Measurements from ENCODE around the gene HOXD8.

HOXD8 gene

DNA sequence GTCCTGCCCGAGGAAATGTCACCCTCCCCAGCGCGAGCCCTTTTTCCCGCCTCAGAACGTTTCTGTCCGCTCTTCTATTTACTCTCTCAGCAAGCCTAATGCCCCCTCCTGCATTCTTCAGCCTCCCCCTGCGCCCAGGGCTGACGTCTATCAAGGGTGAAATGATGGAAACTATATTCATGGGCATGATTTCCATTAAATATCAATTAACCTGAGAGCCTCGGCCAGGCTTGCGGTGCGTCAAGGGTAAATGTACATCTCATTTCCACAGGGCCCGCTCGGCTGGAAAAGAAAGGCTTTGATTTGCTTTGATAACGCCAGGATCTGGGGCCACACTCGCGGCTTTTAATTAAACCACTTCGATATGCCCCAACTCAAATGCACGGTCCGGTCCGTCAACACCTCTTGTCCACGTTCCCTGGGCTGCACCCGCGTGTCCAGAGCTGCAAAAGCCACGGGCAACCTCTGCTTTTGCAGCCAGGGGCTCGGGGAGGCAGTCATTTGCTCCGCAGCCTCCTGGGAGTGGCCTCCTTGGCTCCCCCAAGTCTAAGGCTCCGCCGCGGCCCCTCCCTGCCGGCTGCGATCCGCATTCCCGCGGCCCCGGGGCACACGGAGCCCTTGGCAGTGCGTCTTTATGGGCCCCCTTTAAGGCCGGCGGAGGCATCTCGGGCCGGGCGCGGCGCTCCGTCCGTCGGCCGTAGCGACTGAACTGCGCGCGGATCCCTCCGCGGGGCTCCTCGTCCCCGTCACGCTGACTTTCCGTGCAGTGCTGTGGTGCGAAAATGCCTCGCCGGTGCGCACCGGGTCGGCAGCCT is at the start of gene HOXD8:
TSS of gene HOXD8 (plus strand) at position 724 of the 815 bp plus-strand sequence. CDS start 662 bp downstream, outside the sequence.
- no peak within 1 kb of the TSS for H3K9ac ChIP-seq (ENCODE audit: low read depth, low read length)
- H3K4me3 ChIP-seq (ENCODE audit: low read length) = 0 out of 2 replicates have a peak within 1 kb of the TSS, but pooled peaks have one; percentile 6
- H3K27me3 ChIP-seq (ENCODE audit: insufficient read depth, low read length) = peaks cover 100% of the 10 kb centered on the region

DNA sequence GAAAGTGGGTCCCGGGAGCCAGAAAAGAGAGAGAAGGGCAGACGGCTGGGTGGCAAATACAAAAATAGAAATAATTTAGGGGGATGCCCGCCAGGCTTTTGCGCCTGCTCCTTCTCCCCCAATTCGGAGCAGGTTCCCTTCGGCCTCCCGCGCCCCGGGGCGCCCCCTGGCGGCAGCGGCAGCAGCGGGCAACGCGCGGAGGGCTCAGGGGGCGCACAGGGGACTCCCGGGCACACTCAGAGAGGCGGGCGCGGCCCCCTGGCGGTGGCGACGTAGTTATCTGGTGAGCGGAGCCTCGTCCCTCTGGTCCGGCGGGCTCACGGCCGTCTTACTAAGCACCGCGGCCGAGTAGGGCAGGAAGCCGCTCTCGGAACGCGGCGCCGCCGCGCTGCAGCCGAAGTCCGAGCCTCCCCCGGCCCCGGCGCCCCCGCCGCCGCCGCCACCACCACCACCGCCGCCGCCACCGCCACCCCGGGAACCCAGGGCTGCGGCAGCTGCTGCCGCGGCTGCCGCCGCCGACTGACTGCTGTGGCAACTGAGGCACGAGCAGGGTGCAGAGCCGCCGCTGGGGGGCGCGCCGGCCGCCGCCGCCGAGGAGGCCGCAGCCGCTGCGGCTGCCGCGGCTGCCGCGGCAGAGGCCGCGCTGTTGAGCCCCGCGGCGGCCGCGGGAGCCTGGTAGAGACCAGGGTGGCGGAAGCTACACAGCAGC is 49.5 kb upstream of the HOXD8 start:
- no peak overlapping the region for H3K27ac ChIP-seq (ENCODE audit: low read length)
- H3K27me3 ChIP-seq (ENCODE audit: insufficient read depth, low read length) = peaks cover 99% of the 10 kb centered on the region
- no peaks in the 10 kb centered on the region for H3K36me3 ChIP-seq (ENCODE audit: insufficient read depth, low read depth, low read length)
- H3K9me3 ChIP-seq (ENCODE audit: insufficient read depth, low read depth, low read length) = peaks cover 10% of the 10 kb centered on the region; the same call in 1 of the 2 replicates
- no peaks in the 10 kb centered on the region for H3K4me1 ChIP-seq (ENCODE audit: insufficient read depth, low read length)
- peak overlapping the region; percentile 49 for H3K4me3 ChIP-seq (ENCODE audit: low read length)
- H3K9ac ChIP-seq (ENCODE audit: low read depth, low read length) = no peak overlapping the region

More for the DNA sequence above, at the start of gene HOXD8:
- H3K4me1 ChIP-seq (ENCODE audit: insufficient read depth, low read length) = no peaks in the 10 kb centered on the region; the same call in 1 of the 2 replicates
- H3K27ac ChIP-seq (ENCODE audit: low read length) = no peak within 1 kb of the TSS
- peaks cover 2% of the 10 kb centered on the region; the same call in 1 of the 2 replicates for H3K9me3 ChIP-seq (ENCODE audit: insufficient read depth, low read depth, low read length)
- H3K36me3 ChIP-seq (ENCODE audit: insufficient read depth, low read depth, low read length) = no peaks in the 10 kb centered on the region

- peaks cover 99% of the 10 kb centered on the region for H3K27me3 ChIP-seq (ENCODE audit: insufficient read depth, low read length)
- H3K27ac ChIP-seq (ENCODE audit: low read length) = no peak overlapping the region
- no peaks in the 10 kb centered on the region for H3K4me1 ChIP-seq (ENCODE audit: insufficient read depth, low read length)
- peaks cover 10% of the 10 kb centered on the region; the same call in 1 of the 2 replicates for H3K9me3 ChIP-seq (ENCODE audit: insufficient read depth, low read depth, low read length)
- no peaks in the 10 kb centered on the region for H3K36me3 ChIP-seq (ENCODE audit: insufficient read depth, low read depth, low read length)
- no peak overlapping the region for H3K9ac ChIP-seq (ENCODE audit: low read depth, low read length)
- H3K4me3 ChIP-seq (ENCODE audit: low read length) = peak overlapping the region; percentile 38; the same call in 1 of the 2 replicates
Measured at GRCh38 chr2:176080540-176081375, 48.7 kb upstream of the HOXD8 start.

DNA sequence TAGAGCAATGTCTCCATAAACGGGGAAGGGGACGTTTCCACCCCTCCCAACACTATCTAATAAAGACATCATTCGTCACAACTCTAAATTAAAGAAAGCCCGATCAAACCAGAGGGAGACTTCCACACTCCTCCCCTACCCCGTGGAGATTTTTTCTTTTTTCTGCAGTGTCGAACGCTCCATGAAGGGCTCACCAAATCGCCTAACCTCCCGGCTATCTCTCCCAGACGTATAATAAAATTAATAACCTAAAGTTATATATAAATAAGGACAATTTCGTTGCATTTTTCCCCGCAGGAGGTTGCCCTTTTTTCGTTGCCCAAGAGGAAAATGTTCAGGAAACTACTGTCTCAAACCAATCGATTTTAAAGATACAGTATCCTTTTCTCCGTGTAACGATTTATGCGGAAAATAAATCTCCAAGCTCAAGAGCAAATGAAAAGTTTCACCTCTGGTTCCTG is 48.1 kb upstream of the HOXD8 start:
- no peak overlapping the region for H3K9ac ChIP-seq (ENCODE audit: low read depth, low read length)

GRCh38 chr2:176081837-176082524 is 47.5 kb upstream of the HOXD8 start:
- H3K27ac ChIP-seq (ENCODE audit: low read length) = no peak overlapping the region
- H3K27me3 ChIP-seq (ENCODE audit: insufficient read depth, low read length) = peaks cover 99% of the 10 kb centered on the region
- H3K4me3 ChIP-seq (ENCODE audit: low read length) = no peak overlapping the region
- no peak overlapping the region for H3K9ac ChIP-seq (ENCODE audit: low read depth, low read length)
- H3K4me1 ChIP-seq (ENCODE audit: insufficient read depth, low read length) = no peaks in the 10 kb centered on the region
- H3K36me3 ChIP-seq (ENCODE audit: insufficient read depth, low read depth, low read length) = no peaks in the 10 kb centered on the region
- H3K9me3 ChIP-seq (ENCODE audit: insufficient read depth, low read depth, low read length) = peaks cover 10% of the 10 kb centered on the region; the same call in 1 of the 2 replicates

More for the DNA sequence above, 48.1 kb upstream of the HOXD8 start:
- H3K9me3 ChIP-seq (ENCODE audit: insufficient read depth, low read depth, low read length) = peaks cover 10% of the 10 kb centered on the region; the same call in 1 of the 2 replicates
- H3K4me1 ChIP-seq (ENCODE audit: insufficient read depth, low read length) = no peaks in the 10 kb centered on the region
- no peak overlapping the region for H3K27ac ChIP-seq (ENCODE audit: low read length)
- peaks cover 99% of the 10 kb centered on the region for H3K27me3 ChIP-seq (ENCODE audit: insufficient read depth, low read length)
- no peaks in the 10 kb centered on the region for H3K36me3 ChIP-seq (ENCODE audit: insufficient read depth, low read depth, low read length)
- H3K4me3 ChIP-seq (ENCODE audit: low read length) = no peak overlapping the region

- Histone ChIP-seq H3K4me3 (ENCODE audit: low read length) (no peak overlapping the region), H3K9ac (ENCODE audit: low read depth, low read length) (no peak overlapping the region), H3K9me3 (ENCODE audit: insufficient read depth, low read depth, low read length) (peaks cover 10% of the 10 kb centered on the region; the same call in 1 of the 2 replicates), H3K36me3 (ENCODE audit: insufficient read depth, low read depth, low read length) (no peaks in the 10 kb centered on the region), H3K27me3 (ENCODE audit: insufficient read depth, low read length) (peaks cover 99% of the 10 kb centered on the region), H3K27ac (ENCODE audit: low read length) (no peak overlapping the region), H3K4me1 (ENCODE audit: insufficient read depth, low read length) (no peaks in the 10 kb centered on the region)
Measured at GRCh38 chr2:176082525-176082823, 47.0 kb upstream of the HOXD8 start.

GRCh38 chr2:176082824-176083751 is 46.4 kb upstream of the HOXD8 start:
- peaks cover 99% of the 10 kb centered on the region for H3K27me3 ChIP-seq (ENCODE audit: insufficient read depth, low read length)
- H3K9ac ChIP-seq (ENCODE audit: low read depth, low read length) = no peak overlapping the region
- H3K4me1 ChIP-seq (ENCODE audit: insufficient read depth, low read length) = no peaks in the 10 kb centered on the region
- peaks cover 10% of the 10 kb centered on the region; the same call in 1 of the 2 replicates for H3K9me3 ChIP-seq (ENCODE audit: insufficient read depth, low read depth, low read length)
- H3K4me3 ChIP-seq (ENCODE audit: low read length) = no peak overlapping the region
- H3K27ac ChIP-seq (ENCODE audit: low read length) = no peak overlapping the region
- H3K36me3 ChIP-seq (ENCODE audit: insufficient read depth, low read depth, low read length) = no peaks in the 10 kb centered on the region

DNA sequence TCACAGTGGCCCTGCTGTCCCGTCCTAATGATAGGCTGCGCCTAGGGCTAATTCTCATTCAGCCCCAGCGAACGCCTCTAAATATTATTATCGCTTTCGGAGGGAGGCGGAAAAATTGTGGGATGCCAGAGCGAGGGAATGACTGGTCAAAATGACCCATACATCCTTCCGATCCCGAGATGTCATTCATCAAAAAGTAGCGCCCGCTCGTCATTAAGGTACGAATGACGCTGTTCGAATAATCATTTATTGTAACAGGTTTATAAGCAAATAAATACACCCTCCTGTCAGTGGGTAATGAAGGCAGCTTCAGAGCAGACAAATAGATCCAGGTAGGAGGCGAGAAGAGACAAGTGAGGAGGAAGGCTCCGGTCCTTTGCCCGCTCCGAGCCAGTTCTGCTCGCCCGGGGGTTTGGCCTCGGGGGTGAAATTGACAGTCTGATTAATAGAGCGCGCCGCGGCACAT is 45.7 kb upstream of the HOXD8 start, which contains the start of gene EVX2:
TSS of gene EVX2 (minus strand) at position 167 of the 466 bp plus-strand sequence. CDS start 186 bp downstream, outside the sequence.
- H3K4me1 ChIP-seq (ENCODE audit: insufficient read depth, low read length) = peaks cover 4% of the 10 kb centered on the region; the same call in 1 of the 2 replicates
- no peak within 1 kb of the TSS for H3K9ac ChIP-seq (ENCODE audit: low read depth, low read length)
- H3K4me3 ChIP-seq (ENCODE audit: low read length) = no peak within 1 kb of the TSS
- no peaks in the 10 kb centered on the region for H3K36me3 ChIP-seq (ENCODE audit: insufficient read depth, low read depth, low read length)
- peaks cover 10% of the 10 kb centered on the region; the same call in 1 of the 2 replicates for H3K9me3 ChIP-seq (ENCODE audit: insufficient read depth, low read depth, low read length)
- peaks cover 99% of the 10 kb centered on the region for H3K27me3 ChIP-seq (ENCODE audit: insufficient read depth, low read length)
- H3K27ac ChIP-seq (ENCODE audit: low read length) = no peak within 1 kb of the TSS

- Histone ChIP-seq H3K4me3 (ENCODE audit: low read length) (no peak overlapping the region), H3K27ac (ENCODE audit: low read length) (no peak overlapping the region), H3K4me1 (ENCODE audit: insufficient read depth, low read length) (peaks cover 4% of the 10 kb centered on the region; the same call in 1 of the 2 replicates), H3K36me3 (ENCODE audit: insufficient read depth, low read depth, low read length) (no peaks in the 10 kb centered on the region), H3K27me3 (ENCODE audit: insufficient read depth, low read length) (peaks cover 99% of the 10 kb centered on the region), H3K9ac (ENCODE audit: low read depth, low read length) (no peak overlapping the region), H3K9me3 (ENCODE audit: insufficient read depth, low read depth, low read length) (peaks cover 10% of the 10 kb centered on the region; the same call in 1 of the 2 replicates)
Measured at GRCh38 chr2:176084611-176085119, 44.8 kb upstream of the HOXD8 start.

Measured in iPS-20b (cell line).